Liver (tissue), 9 donors: ENCODE results near the gene EHBP1. TPM values are rescaled to one million over a fixed set of nuclear protein-coding genes. Genes with fewer than 3 reads are reported as not detected.

ENCODE experiments used
- DNase-seq: peaks from one replicate; pipeline ENCODE4 v3.0.0-alpha.2; 2017; ENCODE audit warnings: low spot score
- H3K27ac ChIP-seq, 2 donors: one replicate each; pipeline ENCODE4 v1.7.0; 2013; ENCODE audit warnings: inconsistent platforms in 2 of 2, low read length in 2 of 2, control low read depth in 1 of 2, low read depth in 1 of 2, mild to moderate bottlenecking in 1 of 2
- H3K27me3 ChIP-seq, 4 donors: one replicate each; pipeline versions ENCODE4 v1.6.1 to v1.7.0; 2013; ENCODE audit warnings: low read length in 3 of 4, inconsistent platforms in 1 of 4, mild to moderate bottlenecking in 1 of 4, moderate library complexity in 1 of 4; ENCODE audit not compliant: control insufficient read depth in 4 of 4, insufficient read depth in 4 of 4
- H3K36me3 ChIP-seq, 4 donors: one replicate each; pipeline versions ENCODE4 v1.6.1 to v1.7.0; 2013; ENCODE audit warnings: low read length in 3 of 4, mild to moderate bottlenecking in 3 of 4, low read depth in 1 of 4, moderate library complexity in 1 of 4; ENCODE audit not compliant: control insufficient read depth in 4 of 4, insufficient read depth in 3 of 4
- H3K4me1 ChIP-seq, 4 donors: one replicate each; pipeline versions ENCODE4 v1.6.1 to v1.7.0; 2013; ENCODE audit warnings: low read length in 3 of 4, mild to moderate bottlenecking in 3 of 4, moderate library complexity in 1 of 4; ENCODE audit not compliant: control insufficient read depth in 4 of 4, insufficient read depth in 4 of 4
- H3K4me3 ChIP-seq, 3 donors: one replicate each; pipeline versions ENCODE4 v1.6.1 to v1.7.0; 2013; ENCODE audit warnings: low read length in 3 of 3, control low read depth in 1 of 3, low read depth in 1 of 3, mild to moderate bottlenecking in 1 of 3
- H3K9ac ChIP-seq, 2 donors: one replicate each; pipeline ENCODE4 v1.7.0; 2013; ENCODE audit warnings: low read length in 2 of 2, mild to moderate bottlenecking in 2 of 2, moderate library complexity in 2 of 2, control low read depth in 1 of 2, low read depth in 1 of 2
- H3K9me3 ChIP-seq, 4 donors: one replicate each; pipeline versions ENCODE4 v1.6.1 to v1.7.0; 2013; ENCODE audit warnings: low read length in 3 of 4; ENCODE audit not compliant: control insufficient read depth in 4 of 4
- ATF3 ChIP-seq: IDR thresholded peaks from 2 replicates; pipeline ENCODE4 v1.6.1; 2016; ENCODE audit warnings: antibody characterized with exemption
- CTCF ChIP-seq: fragments of 150-350 bp; IDR thresholded peaks from 2 replicates; pipeline ENCODE4 v1.5.1; 2017; ENCODE audit warnings: improper control_type of control experiment, low read depth, low read length; ENCODE audit not compliant: missing input control
- EGR1 ChIP-seq, 2 donors: IDR thresholded peaks; 2 replicates each; pipeline ENCODE4 v1.6.1; 2016 to 2018; ENCODE audit warnings: antibody characterized with exemption in 2 of 2, low read depth in 2 of 2
- FOXA2 ChIP-seq: IDR thresholded peaks from 2 replicates; pipeline ENCODE4 v1.6.1; 2016; ENCODE audit warnings: antibody characterized with exemption
- HNF4A ChIP-seq, 2 donors: conservative IDR thresholded peaks; 2 replicates each; pipeline ENCODE4 v1.6.1; 2016; ENCODE audit warnings: antibody characterized with exemption in 2 of 2, mild to moderate bottlenecking in 2 of 2
- HNF4G ChIP-seq: IDR thresholded peaks from 2 replicates; pipeline ENCODE4 v1.6.1; 2016; ENCODE audit warnings: antibody characterized with exemption
- NR2F2 ChIP-seq: IDR thresholded peaks from 2 replicates; pipeline ENCODE4 v1.6.1; 2016; ENCODE audit warnings: antibody characterized with exemption
- RAD21 ChIP-seq, 2 donors: IDR thresholded peaks; 2 replicates each; pipeline ENCODE4 v1.6.1; 2016; ENCODE audit warnings: antibody characterized with exemption in 2 of 2, mild to moderate bottlenecking in 2 of 2
- REST ChIP-seq: IDR thresholded peaks from 2 replicates; pipeline ENCODE4 v1.6.1; 2016; ENCODE audit warnings: antibody characterized with exemption, mild to moderate bottlenecking
- SP1 ChIP-seq: IDR thresholded peaks from 2 replicates; pipeline ENCODE4 v1.6.1; 2018; ENCODE audit warnings: antibody characterized with exemption, mild to moderate bottlenecking
- TAF1 ChIP-seq: conservative IDR thresholded peaks from 2 replicates; pipeline ENCODE4 v1.6.1; 2016; ENCODE audit warnings: antibody characterized with exemption, mild to moderate bottlenecking
- YY1 ChIP-seq: IDR thresholded peaks from 2 replicates; pipeline ENCODE4 v1.6.1; 2016; ENCODE audit warnings: antibody characterized with exemption, mild to moderate bottlenecking
- ZBTB33 ChIP-seq: IDR thresholded peaks from 2 replicates; pipeline ENCODE4 v1.6.1; 2016; ENCODE audit warnings: antibody characterized with exemption
- WGBS: extraction: QIAGEN DNeasy Blood & Tissue Kit; methylation state at CpG from one replicate; pipeline ENCODE4 v1.1.7; 2013; 5-methylcytosine and 5-hydroxymethylcytosine counted together
- polyA plus RNA-seq, 2 donors: library from polyadenylated mRNA; stranded (reverse) in 1 of 2; unstranded in 1 of 2; fragments of 200-250 nt in 1 of 2; fragments of >200 nt in 1 of 2; fragmentation: Nextera tagmentation in 1 of 2; extraction: Ambion mirVana in 1 of 2; gene quantifications; one replicate each; pipeline versions ENCODE4 v1.2.1 to v1.2.3, GENCODE V29; 2013 to 2015
- total RNA-seq, 2 donors: library from RNA; depleted of rRNA; stranded (reverse); fragments of >200 nt; gene quantifications; one replicate each; pipeline ENCODE4 v1.2.3, GENCODE V29; 2014
- donor health status: healthy.
- donor health status: healthy.
- donor health status: healthy.
- donor health status: healthy.
- donor health status: healthy.

Gene EHBP1
- total and polyA plus RNA-seq, 4 donors: 16.6 to 85.8 (median 24.4) TPM

GRCh38 chr2:62994206-62994605 is 288.7 kb downstream of the EHBP1 start:
- Histone ChIP-seq H3K4me1 (no peaks in the 10 kb centered on the region), H3K27me3 (no peaks in the 10 kb centered on the region), H3K9ac (no peak overlapping the region), H3K4me3 (no peak overlapping the region), H3K27ac (no peak overlapping the region), H3K9me3 (no peaks in the 10 kb centered on the region), H3K36me3 (peaks cover 2 to 43% (median 22%) of the 10 kb centered on the region in 4 donors)
- no peak for DNase-seq
- 97% methylated on average over 4 of the region's 4 CpGs for WGBS
- no peak for TF ChIP-seq RAD21 (IDR thresholded peaks at IDR 0.05)
- TF ChIP-seq SP1: no peak
- no peak for TF ChIP-seq YY1
- TF ChIP-seq FOXA2: no peak
- TF ChIP-seq CTCF: no peak
- TF ChIP-seq HNF4A (conservative IDR thresholded peaks at IDR 0.05): no peak
- TF ChIP-seq ZBTB33: no peak
- TF ChIP-seq NR2F2: no peak
- TF ChIP-seq EGR1 (IDR thresholded peaks at IDR 0.05; ENCODE audit: low read depth in 2 of 2): no peak
- no peak for TF ChIP-seq TAF1
- no peak for TF ChIP-seq REST
- no peak for TF ChIP-seq ATF3

GRCh38 chr2:62996534-62997186 is 291.1 kb downstream of the EHBP1 start:
- no peak for TF ChIP-seq HNF4G
- TF ChIP-seq REST: no peak
- TF ChIP-seq FOXA2: no peak
- no peak for TF ChIP-seq RAD21 (IDR thresholded peaks at IDR 0.05)
- H3K27ac ChIP-seq: no peak overlapping the region
- no peaks in the 10 kb centered on the region for H3K9me3 ChIP-seq
- no peak overlapping the region for H3K9ac ChIP-seq
- no peaks in the 10 kb centered on the region for H3K4me1 ChIP-seq
- H3K27me3 ChIP-seq: no peaks in the 10 kb centered on the region
- DNase-seq: no peak
- peaks cover 2 to 45% (median 15%) of the 10 kb centered on the region in 4 donors for H3K36me3 ChIP-seq
- WGBS: 92% methylated on average over 12 of the region's 12 CpGs
- H3K4me3 ChIP-seq: no peak overlapping the region
